HEK293T (cell line): ENCODE measurements around the gene TTC28.

Experiments
- CTCF ChIA-PET: fragments of 350-600 bp; formaldehyde crosslinking; extraction: SDS; loops from one replicate; lab custom pipeline; 2021; ENCODE audit warnings: antibody characterized with exemption, inconsistent platforms; lab: Yijun Ruan, JAX
- POLR2A ChIA-PET: fragments of 350-600 bp; formaldehyde crosslinking; extraction: SDS; loops from one replicate; lab custom pipeline; 2020; ENCODE audit warnings: antibody characterized with exemption, inconsistent platforms; lab: Yijun Ruan, JAX
- DNase-seq: peaks from one replicate; pipeline ENCODE4 v3.0.0; 2012; ENCODE audit warnings: mixed read lengths; ENCODE audit errors: extremely low spot score
- ARNT ChIP-seq: fragments of 450-650 bp; IDR thresholded peaks from 2 replicates; pipeline ENCODE4 v1.6.1; 2017; ENCODE audit warnings: mild to moderate bottlenecking
- BHLHE40 ChIP-seq: fragments of 450-650 bp; IDR thresholded peaks from 2 replicates; pipeline ENCODE4 v1.6.1; 2016; ENCODE audit warnings: mild to moderate bottlenecking, moderate library complexity, borderline replicate concordance
- CTBP1 ChIP-seq: fragments of 450-650 bp; IDR thresholded peaks from 2 replicates; pipeline ENCODE4 v1.6.1; 2016; ENCODE audit warnings: borderline replicate concordance
- ELF4 ChIP-seq: fragments of 450-650 bp; IDR thresholded peaks from 2 replicates; pipeline ENCODE4 v1.6.1; 2017; ENCODE audit warnings: antibody characterized with exemption
- FOXA1 ChIP-seq: fragments of 450-650 bp; IDR thresholded peaks from 2 replicates; pipeline ENCODE4 v1.6.1; 2016; ENCODE audit warnings: mild to moderate bottlenecking
- FOXK2 ChIP-seq: fragments of 450-650 bp; IDR thresholded peaks from 2 replicates; pipeline ENCODE4 v1.6.1; 2016; ENCODE audit warnings: mild to moderate bottlenecking
- FOXM1 ChIP-seq: fragments of 450-650 bp; IDR thresholded peaks from 2 replicates; pipeline ENCODE4 v1.6.1; 2017; ENCODE audit warnings: mild to moderate bottlenecking, borderline replicate concordance
- HDGF ChIP-seq: fragments of 450-650 bp; IDR thresholded peaks from 2 replicates; pipeline ENCODE4 v1.6.1; 2017; ENCODE audit warnings: antibody characterized with exemption, borderline replicate concordance
- L3MBTL2 ChIP-seq: fragments of 450-650 bp; conservative IDR thresholded peaks from 2 replicates; pipeline ENCODE4 v1.6.1; 2016; ENCODE audit warnings: mild to moderate bottlenecking
- LEF1 ChIP-seq: fragments of 450-650 bp; IDR thresholded peaks from 2 replicates; pipeline ENCODE4 v1.6.1; 2017; ENCODE audit warnings: mild to moderate bottlenecking, borderline replicate concordance
- NFRKB ChIP-seq: fragments of 450-650 bp; IDR thresholded peaks from 2 replicates; pipeline ENCODE4 v1.6.1; 2016; ENCODE audit warnings: mild to moderate bottlenecking, moderate library complexity
- SP1 ChIP-seq: fragments of 450-650 bp; IDR thresholded peaks from 2 replicates; pipeline ENCODE4 v1.6.1; 2017
- SUZ12 ChIP-seq: fragments of 450-650 bp; IDR thresholded peaks from 2 replicates; pipeline ENCODE4 v1.6.1; 2016; ENCODE audit warnings: mild to moderate bottlenecking
- TARDBP ChIP-seq: fragments of 450-650 bp; IDR thresholded peaks from 2 replicates; pipeline ENCODE4 v1.6.1; 2016
- ZNF384 ChIP-seq: fragments of 450-650 bp; IDR thresholded peaks from 2 replicates; pipeline ENCODE4 v1.6.1; 2016
- TF ChIP-seq, protein P1 (sequence below): fragments of 450-650 bp; IDR thresholded peaks from 2 replicates; pipeline ENCODE4 v1.6.1; 2016

TTC28 gene

GRCh38 chr22:27993201-27993635 lies 686.4 kb downstream of the TTC28 start:
- POLR2A ChIA-PET = no interaction called here

DNA sequence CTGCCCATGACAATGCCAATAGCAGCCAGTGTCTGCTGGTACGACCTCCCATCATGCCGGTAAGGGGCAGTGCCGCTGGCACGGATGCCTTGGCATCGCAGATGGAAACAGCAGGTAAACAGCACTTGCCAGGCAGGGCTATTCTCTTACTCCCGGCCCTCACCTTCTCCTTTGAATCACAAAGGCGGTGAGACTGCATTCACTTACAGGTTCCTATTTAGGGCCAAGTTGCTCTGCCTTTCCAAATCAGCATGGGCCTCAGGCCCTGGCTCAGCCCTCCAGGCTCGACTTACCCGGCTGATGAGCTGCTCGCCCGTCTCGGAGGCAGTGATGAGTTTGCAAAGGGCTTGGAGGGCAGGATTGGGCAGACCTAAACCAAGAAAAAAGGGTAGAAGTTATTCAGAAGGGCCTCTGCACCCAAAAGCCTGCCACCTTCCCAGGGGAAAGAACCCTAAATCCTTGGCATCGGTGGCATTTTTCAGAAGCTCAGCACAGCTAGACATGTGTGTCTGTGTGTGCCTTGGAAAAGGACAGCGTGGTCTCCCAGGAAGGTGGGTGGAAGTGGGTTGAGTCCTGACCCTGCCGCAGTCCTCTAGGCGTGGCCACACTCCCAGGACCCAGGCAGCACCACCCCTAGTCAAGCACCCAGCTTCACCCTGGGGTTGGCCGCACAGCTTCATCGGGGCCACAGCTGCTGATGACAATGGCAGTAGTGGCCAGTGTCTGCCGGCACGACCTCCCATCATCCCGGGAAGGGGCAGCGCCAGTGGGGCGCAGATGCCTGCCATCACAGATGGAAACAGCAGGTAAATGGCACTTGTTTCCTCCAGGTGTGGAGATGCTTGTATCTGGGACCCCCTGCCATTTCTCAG lies 687.1 kb downstream of the TTC28 start:
- TF ChIP-seq FOXK2 (no peak), ZNF384 (no peak), L3MBTL2 (no peak), FOXM1 (no peak), CTBP1 (no peak), HDGF (no peak), ELF4 (no peak), SUZ12 (no peak), LEF1 (no peak), ARNT (no peak), TARDBP (no peak), FOXA1 (no peak), SP1 (no peak), BHLHE40 (no peak)
- TF ChIP-seq, protein P1, sequence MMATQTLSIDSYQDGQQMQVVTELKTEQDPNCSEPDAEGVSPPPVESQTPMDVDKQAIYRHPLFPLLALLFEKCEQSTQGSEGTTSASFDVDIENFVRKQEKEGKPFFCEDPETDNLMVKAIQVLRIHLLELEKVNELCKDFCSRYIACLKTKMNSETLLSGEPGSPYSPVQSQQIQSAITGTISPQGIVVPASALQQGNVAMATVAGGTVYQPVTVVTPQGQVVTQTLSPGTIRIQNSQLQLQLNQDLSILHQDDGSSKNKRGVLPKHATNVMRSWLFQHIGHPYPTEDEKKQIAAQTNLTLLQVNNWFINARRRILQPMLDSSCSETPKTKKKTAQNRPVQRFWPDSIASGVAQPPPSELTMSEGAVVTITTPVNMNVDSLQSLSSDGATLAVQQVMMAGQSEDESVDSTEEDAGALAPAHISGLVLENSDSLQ = no peak
- POLR2A ChIA-PET = no interaction called here
- DNase-seq = no peak
- CTCF ChIA-PET = no interaction called here

More at GRCh38 chr22:27993201-27993635, 686.4 kb downstream of the TTC28 start:
- CTCF ChIA-PET = no interaction called here
- TF ChIP-seq FOXK2 = no peak
- TF ChIP-seq FOXA1 = no peak
- no peak for TF ChIP-seq NFRKB
- no peak for TF ChIP-seq CTBP1
- no peak for TF ChIP-seq SUZ12
- no peak for TF ChIP-seq TARDBP
- TF ChIP-seq, protein P1 = no peak
- no peak for TF ChIP-seq L3MBTL2
- no peak for TF ChIP-seq HDGF
- TF ChIP-seq ZNF384 = no peak
- no peak for TF ChIP-seq SP1
- no peak for TF ChIP-seq FOXM1
- no peak for TF ChIP-seq ARNT
- no peak for TF ChIP-seq LEF1
- no peak for TF ChIP-seq BHLHE40
- no peak for TF ChIP-seq ELF4
- no peak for DNase-seq

GRCh38 chr22:27991586-27992293 lies 687.9 kb downstream of the TTC28 start:
- TF ChIP-seq, protein P1 = no peak
- TF ChIP-seq HDGF (no peak), ARNT (no peak), LEF1 (no peak), ZNF384 (no peak), FOXA1 (no peak), BHLHE40 (no peak), TARDBP (no peak), ELF4 (no peak), NFRKB (no peak), CTBP1 (no peak), SP1 (no peak), FOXK2 (no peak), L3MBTL2 (no peak)
- CTCF ChIA-PET = interaction anchor here (1.1 to 1.5 kb wide), 6 partner anchors 11 to 108 kb away, joined by 3 to 9 read pairs (median 4); no protein-coding TSS in a partner anchor
- POLR2A ChIA-PET = interaction anchor here (1.1 kb wide), 1 partner anchor 73 kb away, joined by 6 read pairs; the partner anchor contains the start of gene PITPNB
- DNase-seq = no peak

- CTCF ChIA-PET = interaction anchor here (0.6 to 1.5 kb wide), 11 partner anchors 10 to 137 kb away, joined by 3 to 9 read pairs (median 3); no protein-coding TSS in a partner anchor
- TF ChIP-seq FOXK2 (no peak), TARDBP (no peak), FOXM1 (no peak), SP1 (no peak), ZNF384 (no peak), HDGF (no peak), CTBP1 (no peak), SUZ12 (no peak), ARNT (no peak), ELF4 (no peak), LEF1 (no peak)
- TF ChIP-seq, protein P1 = no peak
- POLR2A ChIA-PET = interaction anchor here (1.1 kb wide), 1 partner anchor 72 kb away, joined by 6 read pairs; the partner anchor contains the start of gene PITPNB
- DNase-seq = peak; percentile 89
Measured at GRCh38 chr22:27990879-27991278, 688.8 kb downstream of the TTC28 start.
